ENCODE measurements around the gene NRP1.

NRP1 gene

GRCh38 chr10:33256458-33256857 is 78.0 kb downstream of the NRP1 start:
- no peak for DNase-seq

GRCh38 chr10:33254556-33255160 is 79.8 kb downstream of the NRP1 start:
- no peak for DNase-seq

- DNase-seq = no peak
Observed at GRCh38 chr10:33253411-33253810, 81.1 kb downstream of the NRP1 start.

GRCh38 chr10:33252794-33253203 is 81.7 kb downstream of the NRP1 start:
- DNase-seq = no peak

- DNase-seq = no peak
Observed at GRCh38 chr10:33252324-33252723, 82.1 kb downstream of the NRP1 start.

GRCh38 chr10:33249659-33250345 is 84.7 kb downstream of the NRP1 start:
- DNase-seq = no peak

GRCh38 chr10:33249137-33249536 is 85.3 kb downstream of the NRP1 start:
- DNase-seq = no peak

GRCh38 chr10:33248638-33249037 is 85.8 kb downstream of the NRP1 start:
- DNase-seq = no peak

- no peak for DNase-seq
Observed at GRCh38 chr10:33247221-33247922, 87.1 kb downstream of the NRP1 start.

GRCh38 chr10:33245343-33245742 is 89.1 kb downstream of the NRP1 start:
- no peak for DNase-seq

GRCh38 chr10:33244354-33244967 is 90.0 kb downstream of the NRP1 start:
- DNase-seq = no peak

- no peak for DNase-seq
Observed at GRCh38 chr10:33243703-33244102, 90.8 kb downstream of the NRP1 start.

GRCh38 chr10:33242931-33243330 is 91.5 kb downstream of the NRP1 start:
- DNase-seq = no peak

GRCh38 chr10:33241351-33241750 is 93.1 kb downstream of the NRP1 start:
- DNase-seq = no peak

- no peak for DNase-seq
Observed at GRCh38 chr10:33240931-33241330, 93.5 kb downstream of the NRP1 start.

GRCh38 chr10:33240258-33240657 is 94.2 kb downstream of the NRP1 start:
- DNase-seq = no peak

- no peak for DNase-seq
Observed at GRCh38 chr10:33239257-33239656, 95.2 kb downstream of the NRP1 start.

- no peak for DNase-seq
Observed at GRCh38 chr10:33238643-33239042, 95.8 kb downstream of the NRP1 start.

GRCh38 chr10:33237736-33238624 is 96.5 kb downstream of the NRP1 start:
- no peak for DNase-seq

- no peak for DNase-seq
Observed at GRCh38 chr10:33236916-33237315, 97.6 kb downstream of the NRP1 start.

- no peak for DNase-seq
Observed at GRCh38 chr10:33235951-33236350, 98.5 kb downstream of the NRP1 start.

- no peak for DNase-seq
Observed at GRCh38 chr10:33235251-33235884, 99.1 kb downstream of the NRP1 start.
